NCI-H2196 treated with DMSO at 0.1 percent for 48 hours (cell line): ENCODE data around the gene DOCK10.

Experiments used
- DNase-seq: peaks from one replicate; lab custom pipeline; 2025; ENCODE audit not compliant: unreplicated experiment; lab: John Stamatoyannopoulos, UW

Gene DOCK10

GRCh38 chr2:224729435-224729834 lies 312.8 kb downstream of the DOCK10 start:
- DNase-seq = no peak

DNA sequence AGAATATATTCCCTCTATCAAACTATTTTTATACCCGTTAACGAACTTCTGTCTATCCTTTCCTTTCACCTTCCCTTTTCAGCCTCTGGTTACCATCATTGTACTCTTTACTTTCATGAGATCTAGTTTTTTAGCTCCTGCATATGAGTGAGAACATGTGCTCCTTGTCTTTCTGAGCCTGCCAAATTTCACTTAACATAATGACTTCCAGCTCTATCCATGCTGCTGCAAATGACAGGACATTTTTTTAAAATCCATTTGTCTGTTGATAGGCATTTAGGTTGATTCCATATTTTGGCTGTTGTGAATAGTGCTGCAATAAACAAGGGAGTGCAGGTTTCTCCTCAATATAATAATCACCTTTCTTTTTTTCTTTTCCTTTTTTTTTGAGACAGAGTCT lies 317.9 kb downstream of the DOCK10 start:
- no peak for DNase-seq

DNA sequence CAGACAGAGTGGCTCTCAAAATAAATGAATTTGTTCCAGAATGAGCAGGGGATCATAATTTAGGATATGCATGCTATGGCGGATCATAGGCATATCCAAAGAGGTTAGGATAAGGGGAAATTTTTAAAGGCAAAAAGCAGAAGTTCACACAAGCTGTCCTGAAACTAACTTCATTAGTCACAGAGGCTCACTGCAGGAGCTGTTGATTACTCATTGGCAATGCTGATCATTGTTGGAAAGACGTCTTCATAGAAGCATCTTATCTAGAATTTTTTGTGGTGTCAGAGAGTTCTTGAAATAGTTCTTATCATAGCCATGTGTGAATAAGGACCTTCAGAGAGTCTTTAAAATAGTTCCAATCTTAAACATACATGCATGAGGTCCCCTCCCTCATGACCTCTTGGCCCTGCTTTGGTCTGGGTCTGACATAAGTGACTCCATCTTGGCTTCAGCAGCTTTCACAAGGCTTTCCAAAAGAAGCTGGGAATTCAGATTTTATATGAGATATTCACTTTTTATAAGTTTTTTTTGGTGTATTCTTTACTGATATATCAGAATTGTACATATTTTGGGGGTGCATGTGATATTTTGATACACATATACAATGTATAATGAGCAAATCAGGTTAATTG lies 318.6 kb downstream of the DOCK10 start:
- DNase-seq = no peak

DNA sequence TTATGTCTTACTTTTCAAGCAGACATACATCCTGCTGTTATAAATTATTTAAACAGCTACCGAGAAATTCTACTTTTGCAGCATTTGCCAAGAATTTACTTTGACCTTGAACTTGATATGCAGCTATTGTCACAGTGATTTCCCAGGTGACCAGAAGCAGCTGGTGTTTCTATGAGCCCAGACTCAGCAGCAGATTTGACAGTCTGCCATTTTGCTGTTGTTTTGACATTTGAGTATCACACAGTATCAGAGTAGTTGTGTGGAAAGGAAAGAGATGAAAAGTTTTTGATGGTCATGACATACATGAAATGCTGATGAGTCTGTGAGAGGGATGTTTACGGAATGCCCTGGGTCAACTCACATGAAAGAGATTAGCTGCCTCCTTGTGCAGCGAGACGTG lies 319.5 kb downstream of the DOCK10 start:
- no peak for DNase-seq

GRCh38 chr2:224722250-224722649 lies 320.0 kb downstream of the DOCK10 start:
- DNase-seq = no peak

DNA sequence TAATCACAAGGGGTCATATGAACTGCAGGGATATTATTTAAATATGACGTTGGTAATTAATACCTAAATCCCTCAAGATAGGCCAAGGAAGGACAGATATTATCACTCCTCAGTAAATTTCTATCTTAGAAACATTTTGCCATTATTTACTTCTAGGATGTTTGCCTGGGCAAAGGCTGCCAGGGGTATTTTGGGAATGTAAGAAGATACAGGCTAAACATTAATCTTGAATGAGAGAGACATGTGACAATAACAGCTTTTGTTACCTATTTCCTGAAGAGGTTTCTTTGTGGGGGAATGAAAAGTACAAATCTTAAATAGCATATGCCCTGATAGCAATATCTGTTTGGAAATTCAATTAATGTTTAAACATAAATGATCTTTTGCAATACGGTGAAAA lies 325.3 kb downstream of the DOCK10 start:
- DNase-seq = no peak

DNA sequence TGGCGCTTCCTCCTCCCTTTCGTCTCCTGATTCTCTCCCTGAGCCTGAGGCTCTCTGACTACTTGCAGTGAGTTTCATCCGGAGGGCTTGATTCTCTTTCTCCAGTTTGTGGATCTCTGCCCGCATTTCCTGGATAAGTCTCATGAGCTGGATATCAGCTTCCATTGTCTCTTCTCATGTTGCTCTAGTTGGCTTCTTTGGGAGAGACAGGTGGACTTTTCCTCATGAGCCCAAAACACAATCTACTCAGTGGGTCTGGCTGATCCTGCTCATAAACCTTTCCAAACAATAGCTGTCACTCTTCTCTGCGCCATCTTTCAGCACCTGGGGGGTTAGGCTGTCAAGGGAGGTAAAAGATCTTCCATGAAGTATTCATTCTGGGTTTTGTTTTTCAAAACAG lies 326.1 kb downstream of the DOCK10 start, which contains the start of gene CCDC195:
Gene CCDC195, minus strand, starts transcription at position 165 of the 400 bp plus-strand sequence. Its CDS starts 0 bp downstream, at position 165.
- DNase-seq = peak; percentile 26
